Thoracic aorta (tissue), 2 donors: ENCODE results near the gene DCPS. TPM values are rescaled to one million over a fixed set of nuclear protein-coding genes. Genes with fewer than 3 reads are reported as not detected.

Experiments used
- ATAC-seq: fragments of 150-250 bp; one replicate; pipeline ENCODE4 v1.8.0; 2017; ENCODE audit warnings: low read depth; ENCODE audit not compliant: insufficient number of reproducible peaks, low FRiP score
- DNase-seq: peaks from one replicate; pipeline ENCODE4 v3.0.0-alpha.2; 2020; ENCODE audit warnings: low spot score
- H3K27ac ChIP-seq, 2 donors: fragments of 200-600 bp; sonication (generic); 1 replicate in 1 of 2; 2 replicates in 1 of 2; pipeline ENCODE4 v1.5.1; 2016; ENCODE audit warnings: mild to moderate bottlenecking in 2 of 2, moderate library complexity in 2 of 2
- H3K27me3 ChIP-seq: fragments of 200-600 bp; sonication (generic); replicated peaks from 2 replicates; pipeline ENCODE4 v1.6.0; 2016; ENCODE audit warnings: mild to moderate bottlenecking; ENCODE audit not compliant: insufficient read depth
- H3K36me3 ChIP-seq: fragments of 200-600 bp; sonication (generic); one replicate; pipeline ENCODE4 v1.5.1; 2016
- H3K4me1 ChIP-seq, 2 donors: fragments of 200-600 bp; sonication (generic); 1 replicate in 1 of 2; 2 replicates in 1 of 2; pipeline versions ENCODE4 v1.5.1 to v1.6.0; 2016; ENCODE audit warnings: low read depth in 2 of 2, mild to moderate bottlenecking in 1 of 2; ENCODE audit not compliant: control insufficient read depth in 1 of 2
- H3K4me3 ChIP-seq: fragments of 200-600 bp; sonication (generic); 2 replicates; pipeline ENCODE4 v1.5.1; 2016; ENCODE audit warnings: mild to moderate bottlenecking
- H3K9me3 ChIP-seq: fragments of 200-600 bp; sonication (generic); 2 replicates; pipeline ENCODE4 v1.5.1; 2016
- total RNA-seq, 2 donors: library from RNA; depleted of rRNA; stranded (reverse); fragments of >200 nt; gene quantifications; one replicate each; pipeline versions ENCODE4 v1.1.0 to v1.2.3, GENCODE V29; 2016
- TF ChIP-seq, protein P1 (sequence below): fragments of 200-600 bp; sonication (generic); IDR thresholded peaks from one replicate; pipeline ENCODE4 v1.5.1; 2019; ENCODE audit warnings: antibody characterized with exemption

DCPS gene
- total RNA-seq, 2 donors from 2014 or later: 8.4 to 9.7 TPM

DNA sequence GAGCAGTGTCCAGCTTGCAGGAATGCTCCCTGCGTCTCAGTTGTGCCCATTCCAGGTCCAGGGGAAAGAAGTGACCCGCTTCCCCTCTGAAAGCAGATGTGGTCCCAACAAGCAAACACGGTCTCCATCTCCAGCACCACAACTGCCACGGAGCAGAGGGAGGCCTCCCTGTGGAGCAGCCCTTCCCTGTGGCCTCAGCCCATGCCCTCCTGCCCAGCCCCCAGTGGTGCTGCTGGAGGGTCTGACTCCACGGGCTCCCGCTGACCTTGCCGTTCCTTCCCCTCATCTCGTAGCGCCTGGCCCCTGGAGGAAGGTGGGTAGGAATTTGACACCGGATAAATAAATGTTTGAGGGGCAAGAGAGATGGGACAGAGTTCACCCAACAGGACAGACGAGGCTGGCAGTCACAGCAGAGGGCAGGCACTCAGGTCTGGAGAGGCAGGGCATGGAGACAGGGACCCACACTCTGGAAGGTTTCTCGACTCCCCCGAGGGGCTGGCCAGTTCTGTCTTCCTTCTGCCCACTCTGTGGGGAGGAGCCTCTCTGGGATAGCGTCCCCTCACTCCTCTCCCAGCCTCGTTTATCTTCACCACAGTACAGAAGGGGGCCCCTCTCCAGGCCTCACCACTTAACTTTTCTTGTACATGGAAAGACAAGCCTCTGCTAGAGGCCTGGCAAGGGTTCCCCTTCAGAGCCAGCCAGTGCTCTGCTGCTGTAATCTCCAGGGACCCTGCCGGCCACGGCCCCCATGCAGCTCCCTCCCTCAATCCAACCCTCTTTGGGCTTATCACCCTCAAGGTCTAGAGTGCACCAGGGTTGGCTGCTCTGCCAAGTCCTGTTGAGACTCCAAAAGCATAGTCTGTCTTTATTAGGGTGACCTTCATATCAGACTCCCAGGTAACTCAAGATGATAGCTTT is 44.1 kb downstream of the DCPS start:
- H3K27ac ChIP-seq: peak overlapping the region; percentile 66 to 69
- no peaks in the 10 kb centered on the region for H3K9me3 ChIP-seq
- no peaks in the 10 kb centered on the region for H3K36me3 ChIP-seq
- DNase-seq: no peak
- TF ChIP-seq, protein P1, sequence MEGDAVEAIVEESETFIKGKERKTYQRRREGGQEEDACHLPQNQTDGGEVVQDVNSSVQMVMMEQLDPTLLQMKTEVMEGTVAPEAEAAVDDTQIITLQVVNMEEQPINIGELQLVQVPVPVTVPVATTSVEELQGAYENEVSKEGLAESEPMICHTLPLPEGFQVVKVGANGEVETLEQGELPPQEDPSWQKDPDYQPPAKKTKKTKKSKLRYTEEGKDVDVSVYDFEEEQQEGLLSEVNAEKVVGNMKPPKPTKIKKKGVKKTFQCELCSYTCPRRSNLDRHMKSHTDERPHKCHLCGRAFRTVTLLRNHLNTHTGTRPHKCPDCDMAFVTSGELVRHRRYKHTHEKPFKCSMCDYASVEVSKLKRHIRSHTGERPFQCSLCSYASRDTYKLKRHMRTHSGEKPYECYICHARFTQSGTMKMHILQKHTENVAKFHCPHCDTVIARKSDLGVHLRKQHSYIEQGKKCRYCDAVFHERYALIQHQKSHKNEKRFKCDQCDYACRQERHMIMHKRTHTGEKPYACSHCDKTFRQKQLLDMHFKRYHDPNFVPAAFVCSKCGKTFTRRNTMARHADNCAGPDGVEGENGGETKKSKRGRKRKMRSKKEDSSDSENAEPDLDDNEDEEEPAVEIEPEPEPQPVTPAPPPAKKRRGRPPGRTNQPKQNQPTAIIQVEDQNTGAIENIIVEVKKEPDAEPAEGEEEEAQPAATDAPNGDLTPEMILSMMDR: no peak
- no peak overlapping the region for H3K4me3 ChIP-seq
- no peaks in the 10 kb centered on the region for H3K27me3 ChIP-seq
- H3K4me1 ChIP-seq: peaks cover 40 to 72% of the 10 kb centered on the region in 2 donors
- no peak for ATAC-seq

DNA sequence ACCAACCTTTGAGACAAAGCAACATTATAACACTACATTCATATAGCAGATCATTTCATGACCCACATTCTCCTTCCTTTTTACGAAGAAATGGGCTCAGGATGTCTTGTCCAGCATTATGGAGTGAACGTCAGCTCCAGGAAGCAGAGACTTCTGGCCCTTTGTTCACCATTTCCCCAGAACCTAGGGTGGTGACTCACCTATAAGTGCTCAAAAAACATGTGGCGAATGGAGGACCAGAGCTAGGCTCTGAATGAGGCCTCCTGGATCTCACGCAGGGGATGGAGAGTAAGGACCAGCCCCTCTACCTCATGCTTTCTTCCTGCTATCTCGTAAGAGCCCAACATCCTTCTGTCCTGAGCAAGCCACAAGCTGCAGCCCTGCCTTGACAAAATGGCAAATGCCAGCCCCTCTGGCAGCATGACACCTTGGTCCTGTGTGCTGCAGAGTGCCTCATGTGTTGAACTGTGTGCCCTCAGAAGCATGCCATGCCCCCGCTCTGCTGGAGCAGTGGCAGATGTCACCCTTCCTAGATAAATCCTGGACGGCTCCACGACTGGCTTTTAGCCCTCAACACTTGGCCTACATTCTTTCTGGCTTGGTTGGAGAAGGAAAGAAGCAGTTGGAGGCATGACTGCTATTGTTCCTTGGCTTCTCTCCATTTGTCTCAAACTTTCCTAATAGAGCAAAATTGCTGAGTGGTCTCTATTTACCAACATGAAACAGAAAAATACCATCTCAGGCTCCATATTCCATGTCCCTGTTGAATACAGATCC is 45.1 kb downstream of the DCPS start:
- Histone ChIP-seq H3K36me3 (no peaks in the 10 kb centered on the region), H3K27me3 (no peaks in the 10 kb centered on the region), H3K27ac (peak overlapping the region; percentile 66 to 69), H3K9me3 (no peaks in the 10 kb centered on the region), H3K4me1 (peaks cover 41 to 82% of the 10 kb centered on the region in 2 donors), H3K4me3 (peak overlapping the region; percentile 5)
- ATAC-seq (no peak), DNase-seq (no peak)
- TF ChIP-seq, protein P1: no peak

DNA sequence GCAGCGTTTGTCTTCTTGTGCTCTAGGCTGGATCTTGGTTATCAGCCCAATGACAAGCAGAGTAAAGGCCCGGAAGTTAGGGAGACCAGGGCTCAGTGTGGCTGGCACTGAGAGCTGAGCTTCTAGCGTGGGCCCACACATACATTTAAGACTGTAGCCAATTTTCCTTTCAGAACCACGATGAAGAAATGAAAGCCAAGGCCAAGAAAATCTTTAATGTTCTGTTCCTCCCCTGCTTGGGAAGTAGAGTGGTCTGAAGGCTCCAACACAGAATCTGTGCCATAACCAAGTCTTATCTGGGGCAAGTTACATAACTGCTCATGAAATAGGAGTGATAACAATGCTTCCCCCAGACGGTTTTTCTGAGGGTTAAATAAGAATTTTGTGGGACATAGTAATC is 47.0 kb downstream of the DCPS start:
- TF ChIP-seq, protein P1: no peak
- H3K27me3 ChIP-seq: no peaks in the 10 kb centered on the region
- H3K36me3 ChIP-seq: no peaks in the 10 kb centered on the region
- DNase-seq: no peak
- ATAC-seq: no peak
- H3K4me3 ChIP-seq: no peak overlapping the region
- no peaks in the 10 kb centered on the region for H3K9me3 ChIP-seq
- peak overlapping the region; percentile 66 to 71 for H3K27ac ChIP-seq
- peaks cover 41 to 87% of the 10 kb centered on the region in 2 donors for H3K4me1 ChIP-seq

DNA sequence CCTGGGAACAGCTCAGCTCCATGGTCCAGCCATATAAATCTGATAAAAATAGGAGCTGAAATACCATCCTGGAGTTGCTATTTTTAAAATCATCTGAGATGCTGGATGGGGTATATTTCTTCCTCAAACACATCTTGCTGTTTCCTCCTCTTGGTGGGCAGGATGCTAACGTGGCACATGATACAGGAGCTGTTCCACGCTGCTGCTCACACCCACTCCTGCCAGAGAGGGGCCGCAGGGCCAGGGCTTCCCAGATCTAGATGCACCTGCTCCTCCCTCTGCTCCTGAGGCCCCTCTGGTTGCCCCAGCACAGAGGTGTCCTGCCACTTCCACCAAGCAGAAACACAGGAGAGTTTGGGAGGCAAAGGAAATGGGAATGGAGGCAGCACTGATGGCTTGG is 48.3 kb downstream of the DCPS start:
- H3K27ac ChIP-seq: peak overlapping the region; percentile 66 to 71
- no peaks in the 10 kb centered on the region for H3K27me3 ChIP-seq
- no peaks in the 10 kb centered on the region for H3K36me3 ChIP-seq
- H3K4me3 ChIP-seq: no peak overlapping the region
- DNase-seq: no peak
- no peaks in the 10 kb centered on the region for H3K9me3 ChIP-seq
- TF ChIP-seq, protein P1: no peak
- peaks cover 45 to 81% of the 10 kb centered on the region in 2 donors for H3K4me1 ChIP-seq
- no peak for ATAC-seq
